ENCODE data around the gene DPYD.

The DPYD gene

DNA sequence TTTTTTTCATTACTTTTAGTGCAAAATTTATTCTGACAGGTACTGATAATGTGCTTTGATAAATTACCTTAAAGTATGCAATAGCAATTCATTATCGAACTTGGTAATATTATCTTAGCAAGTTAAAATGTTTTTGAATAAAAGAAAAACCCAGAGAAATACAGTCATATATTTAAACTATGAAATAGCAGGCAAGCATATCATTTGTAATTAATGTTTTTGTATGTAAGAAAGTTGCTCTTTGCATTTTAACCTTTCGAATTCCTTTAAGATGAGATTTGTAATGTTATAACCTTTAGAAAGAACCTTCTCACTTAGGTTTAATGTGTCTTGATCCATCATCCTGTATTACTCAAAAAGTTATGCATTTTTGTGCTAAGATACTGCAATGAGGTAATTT, 613.7 kb downstream of the DPYD start:
- FAIRE-seq (no peak), DNase-seq (ENCODE audit: insufficient read length, low spot score) (no peak)
- TF ChIP-seq, protein P1, sequence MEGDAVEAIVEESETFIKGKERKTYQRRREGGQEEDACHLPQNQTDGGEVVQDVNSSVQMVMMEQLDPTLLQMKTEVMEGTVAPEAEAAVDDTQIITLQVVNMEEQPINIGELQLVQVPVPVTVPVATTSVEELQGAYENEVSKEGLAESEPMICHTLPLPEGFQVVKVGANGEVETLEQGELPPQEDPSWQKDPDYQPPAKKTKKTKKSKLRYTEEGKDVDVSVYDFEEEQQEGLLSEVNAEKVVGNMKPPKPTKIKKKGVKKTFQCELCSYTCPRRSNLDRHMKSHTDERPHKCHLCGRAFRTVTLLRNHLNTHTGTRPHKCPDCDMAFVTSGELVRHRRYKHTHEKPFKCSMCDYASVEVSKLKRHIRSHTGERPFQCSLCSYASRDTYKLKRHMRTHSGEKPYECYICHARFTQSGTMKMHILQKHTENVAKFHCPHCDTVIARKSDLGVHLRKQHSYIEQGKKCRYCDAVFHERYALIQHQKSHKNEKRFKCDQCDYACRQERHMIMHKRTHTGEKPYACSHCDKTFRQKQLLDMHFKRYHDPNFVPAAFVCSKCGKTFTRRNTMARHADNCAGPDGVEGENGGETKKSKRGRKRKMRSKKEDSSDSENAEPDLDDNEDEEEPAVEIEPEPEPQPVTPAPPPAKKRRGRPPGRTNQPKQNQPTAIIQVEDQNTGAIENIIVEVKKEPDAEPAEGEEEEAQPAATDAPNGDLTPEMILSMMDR (IDR thresholded peaks at IDR 0.05; ENCODE audit: insufficient read depth, missing control alignments): no peak

DNA sequence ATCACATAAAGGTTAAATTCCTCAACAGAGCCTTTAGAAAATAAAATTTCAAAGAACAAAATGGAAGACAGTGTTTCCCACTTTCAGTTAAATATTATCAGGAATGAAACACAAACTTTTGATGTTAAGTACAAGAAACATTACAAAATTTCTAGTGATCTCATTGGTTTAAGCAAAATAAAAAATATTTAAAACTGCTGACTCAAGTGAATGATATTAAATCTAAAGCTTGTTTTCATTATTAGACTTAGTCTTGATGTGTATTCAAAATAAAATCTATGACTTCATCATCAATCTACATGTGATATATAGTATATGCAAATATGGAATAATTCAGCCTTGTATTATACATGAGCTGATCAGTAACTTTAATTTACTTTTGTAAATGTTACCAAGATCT, 614.3 kb downstream of the DPYD start:
- DNase-seq (ENCODE audit: insufficient read length, low spot score) (no peak), FAIRE-seq (no peak)
- TF ChIP-seq, protein P1 (IDR thresholded peaks at IDR 0.05; ENCODE audit: insufficient read depth, missing control alignments): no peak

GRCh38 chr1:97304366-97304765, 616.5 kb downstream of the DPYD start:
- no peak for DNase-seq (ENCODE audit: insufficient read length, low spot score)
- TF ChIP-seq, protein P1 (IDR thresholded peaks at IDR 0.05; ENCODE audit: insufficient read depth, missing control alignments): no peak
- FAIRE-seq: no peak

DNA sequence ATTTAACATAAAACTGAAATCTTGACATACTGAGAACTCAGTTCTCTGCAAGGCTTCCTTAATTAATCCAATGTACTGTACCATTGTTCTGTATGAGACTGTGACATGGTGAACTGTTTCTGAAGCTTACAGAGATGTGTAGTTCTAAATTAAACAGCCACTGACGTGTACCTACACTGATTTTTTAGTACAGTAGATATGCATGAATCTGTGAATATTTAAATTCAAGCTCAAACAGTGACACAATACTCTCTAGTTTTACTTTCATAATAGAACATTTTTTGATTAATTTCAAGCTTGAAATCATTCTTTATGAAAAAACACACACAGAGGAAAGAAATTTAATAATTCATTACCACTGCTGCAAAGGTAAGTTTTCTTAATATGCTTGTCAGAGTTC, 621.9 kb downstream of the DPYD start:
- FAIRE-seq (no peak), DNase-seq (ENCODE audit: insufficient read length, low spot score) (no peak)
- TF ChIP-seq, protein P1 (IDR thresholded peaks at IDR 0.05; ENCODE audit: insufficient read depth, missing control alignments): no peak

GRCh38 chr1:97297611-97298010, 623.2 kb downstream of the DPYD start:
- no peak for DNase-seq (ENCODE audit: insufficient read length, low spot score)
- FAIRE-seq: no peak
- TF ChIP-seq, protein P1 (IDR thresholded peaks at IDR 0.05; ENCODE audit: insufficient read depth, missing control alignments): no peak

DNA sequence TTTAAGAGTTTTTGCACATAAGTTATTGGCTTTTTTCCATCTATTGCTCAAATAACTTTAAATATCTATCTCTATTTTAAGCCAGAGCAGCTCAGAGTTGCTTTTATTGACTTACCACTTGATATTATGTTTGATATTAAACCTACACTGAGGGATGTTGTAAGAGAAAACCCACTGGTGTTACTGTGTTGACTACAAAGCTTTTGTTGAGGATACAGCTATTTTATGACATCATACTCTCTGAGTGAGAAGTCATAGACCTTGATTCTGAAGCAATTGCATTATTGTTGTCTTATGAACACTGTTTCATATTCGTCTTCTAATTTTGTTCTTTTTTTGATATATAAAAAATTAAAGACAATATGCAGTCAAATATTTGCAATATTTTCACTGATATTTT, 638.9 kb downstream of the DPYD start:
- FAIRE-seq (no peak), DNase-seq (ENCODE audit: insufficient read length, low spot score) (no peak)
- TF ChIP-seq, protein P1 (IDR thresholded peaks at IDR 0.05; ENCODE audit: insufficient read depth, missing control alignments): no peak

GRCh38 chr1:97277891-97278654, 642.8 kb downstream of the DPYD start:
- TF ChIP-seq, protein P1 (IDR thresholded peaks at IDR 0.05; ENCODE audit: insufficient read depth, missing control alignments): no peak
- no peak for FAIRE-seq
- no peak for DNase-seq (ENCODE audit: insufficient read length, low spot score)
